Measurements from ENCODE around the gene MORN1. TPM values are rescaled to one million over a fixed set of nuclear protein-coding genes. Genes with fewer than 3 reads are reported as not detected.

MORN1 gene
- total and polyA plus RNA-seq, 2 of the 4 experiments (the other 2 are of a cell fraction) = 3.0 to 4.2 TPM

DNA sequence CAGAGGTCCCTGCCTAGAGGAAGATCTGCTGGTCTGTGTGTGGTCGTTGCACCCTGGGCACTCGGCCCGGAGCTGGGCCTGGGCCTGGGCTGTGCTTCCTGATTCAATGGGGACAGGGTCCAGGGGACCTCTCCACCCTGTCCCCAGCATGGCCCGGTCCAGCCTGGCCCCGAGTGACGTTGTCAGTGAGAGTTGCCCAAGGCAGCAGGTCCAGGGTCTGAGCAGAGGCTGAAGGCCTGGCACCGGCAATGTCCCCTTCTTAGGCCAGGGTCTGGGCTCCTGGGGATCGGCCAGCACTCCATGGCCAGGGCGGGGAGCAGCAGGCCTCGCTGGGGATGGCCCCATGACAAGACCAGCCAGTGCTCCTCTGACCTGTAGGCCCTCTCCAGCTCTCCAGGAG lies 36.6 kb upstream of the MORN1 start:
- TF ChIP-seq RFX5 (IDR thresholded peaks at IDR 0.05; ENCODE audit: low read depth, low read length) (no peak), BHLHE40 (IDR thresholded peaks at IDR 0.05; ENCODE audit: low read depth, low read length) (no peak), NFE2L2 (IDR thresholded peaks at IDR 0.05; ENCODE audit: low read depth, low read length) (no peak), CEBPB (IDR thresholded peaks at IDR 0.05; ENCODE audit: low read depth, low read length) (no peak), MAFK (IDR thresholded peaks at IDR 0.05; ENCODE audit: low read depth, low read length) (no peak), RAD21 (IDR thresholded peaks at IDR 0.05; ENCODE audit: low read length) (no peak), FOS (IDR thresholded peaks at IDR 0.05; ENCODE audit: low read depth, low read length) (no peak), CHD1 (IDR thresholded peaks at IDR 0.05; ENCODE audit: low read depth, low read length) (no peak), MAZ (IDR thresholded peaks at IDR 0.05; ENCODE audit: borderline replicate concordance, low read depth, low read length) (no peak)
- TF ChIP-seq, protein P1, sequence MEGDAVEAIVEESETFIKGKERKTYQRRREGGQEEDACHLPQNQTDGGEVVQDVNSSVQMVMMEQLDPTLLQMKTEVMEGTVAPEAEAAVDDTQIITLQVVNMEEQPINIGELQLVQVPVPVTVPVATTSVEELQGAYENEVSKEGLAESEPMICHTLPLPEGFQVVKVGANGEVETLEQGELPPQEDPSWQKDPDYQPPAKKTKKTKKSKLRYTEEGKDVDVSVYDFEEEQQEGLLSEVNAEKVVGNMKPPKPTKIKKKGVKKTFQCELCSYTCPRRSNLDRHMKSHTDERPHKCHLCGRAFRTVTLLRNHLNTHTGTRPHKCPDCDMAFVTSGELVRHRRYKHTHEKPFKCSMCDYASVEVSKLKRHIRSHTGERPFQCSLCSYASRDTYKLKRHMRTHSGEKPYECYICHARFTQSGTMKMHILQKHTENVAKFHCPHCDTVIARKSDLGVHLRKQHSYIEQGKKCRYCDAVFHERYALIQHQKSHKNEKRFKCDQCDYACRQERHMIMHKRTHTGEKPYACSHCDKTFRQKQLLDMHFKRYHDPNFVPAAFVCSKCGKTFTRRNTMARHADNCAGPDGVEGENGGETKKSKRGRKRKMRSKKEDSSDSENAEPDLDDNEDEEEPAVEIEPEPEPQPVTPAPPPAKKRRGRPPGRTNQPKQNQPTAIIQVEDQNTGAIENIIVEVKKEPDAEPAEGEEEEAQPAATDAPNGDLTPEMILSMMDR (conservative IDR thresholded peaks at IDR 0.05; ENCODE audit: low read depth, low read length) = no peak
- Histone ChIP-seq H3K9ac (ENCODE audit: low read depth, low read length) (no peak overlapping the region), H3K4ac (ENCODE audit: low read depth, low read length) (no peak overlapping the region), H3K4me1 (ENCODE audit: control insufficient read depth, insufficient read depth, low read length) (no peaks in the 10 kb centered on the region), H2BK120ac (ENCODE audit: low read depth, low read length) (no peak overlapping the region), H3K56ac (ENCODE audit: extremely low read depth, insufficient read depth, low read length) (no peak overlapping the region), H3K9me3 (ENCODE audit: control insufficient read depth, insufficient read depth, low read length) (peaks cover 9% of the 10 kb centered on the region), H3K79me1 (ENCODE audit: low read depth in 1 of 2, low read length in 2 of 2) (no peaks in the 10 kb centered on the region), H3K4me3 (ENCODE audit: insufficient read depth, low read depth, low read length) (no peak overlapping the region), H2AFZ (replicated peaks; ENCODE audit: low read length, poor library complexity) (no peak overlapping the region), H2BK20ac (ENCODE audit: low read depth, low read length) (no peak overlapping the region), H3K27me3 (ENCODE audit: control insufficient read depth, insufficient read depth, low read length) (peaks cover 24% of the 10 kb centered on the region), H4K5ac (ENCODE audit: low read depth, low read length) (no peak overlapping the region), H3K18ac (ENCODE audit: low read depth, low read length) (no peak overlapping the region), H4K91ac (ENCODE audit: insufficient read depth, low read depth, low read length) (no peak overlapping the region), H3K4me2 (ENCODE audit: low read depth, low read length) (no peak overlapping the region), H3K9me1 (ENCODE audit: insufficient read depth, low read length) (no peaks in the 10 kb centered on the region), H3K23ac (ENCODE audit: low read depth, low read length) (no peak overlapping the region), H4K8ac (ENCODE audit: low read depth in 2 of 2, low read length in 2 of 2) (no peak overlapping the region), H3K36me3 (ENCODE audit: control insufficient read depth, insufficient read depth, low read length) (no peaks in the 10 kb centered on the region), H3K27ac (ENCODE audit: insufficient read depth, low read length) (no peak overlapping the region), H2BK5ac (ENCODE audit: low read depth, low read length, poor library complexity, severe bottlenecking) (no peak overlapping the region), H2AK5ac (ENCODE audit: low read depth, low read length) (no peak overlapping the region), H2AK9ac (replicated peaks; ENCODE audit: low read depth, low read length, poor library complexity) (peak overlapping the region; percentile 37), H4K20me1 (ENCODE audit: insufficient read depth, low read length) (no peaks in the 10 kb centered on the region; the same call in 1 of the 2 replicates), H2BK15ac (ENCODE audit: low read depth, low read length) (no peak overlapping the region), H3K14ac (replicated peaks; ENCODE audit: low read depth, low read length) (no peak overlapping the region)
- in situ Hi-C loops (cut with MboI; ENCODE audit: low sequenced_read_pairs) (loop anchor here (25.0 kb wide), 1 partner anchor 634 kb away; the partner anchor contains the start of gene PRDM16), dilution Hi-C loops (cut with HindIII; ENCODE audit: low sequenced_read_pairs, unreplicated experiment) (no loop called here), intact Hi-C loops (cut with micrococcal nuclease) (no loop called here)
- ChIA-PET POLR2A (ENCODE audit: unreplicated experiment) (no interaction called here), CTCF (no interaction called here)
- ATAC-seq (ENCODE audit: low read depth) = no peak
- no TSS peak for BruUV-seq (replicated peaks)
- DNase-seq = no peak
- WGBS, 2 experiments (ENCODE audit: extremely low coverage in 2 of 2, insufficient read length in 1 of 2) = 72% methylated on average over 7 of the region's 10 CpGs; no CpG with 5 or more reads in 1 of the 2 experiments

Measured in IMR-90 (cell line).